ENCODE measurements around the gene GRIA1.

The GRIA1 gene

GRCh38 chr5:153780876-153781705, 290.6 kb downstream of the GRIA1 start:
- TF ChIP-seq, protein P1, sequence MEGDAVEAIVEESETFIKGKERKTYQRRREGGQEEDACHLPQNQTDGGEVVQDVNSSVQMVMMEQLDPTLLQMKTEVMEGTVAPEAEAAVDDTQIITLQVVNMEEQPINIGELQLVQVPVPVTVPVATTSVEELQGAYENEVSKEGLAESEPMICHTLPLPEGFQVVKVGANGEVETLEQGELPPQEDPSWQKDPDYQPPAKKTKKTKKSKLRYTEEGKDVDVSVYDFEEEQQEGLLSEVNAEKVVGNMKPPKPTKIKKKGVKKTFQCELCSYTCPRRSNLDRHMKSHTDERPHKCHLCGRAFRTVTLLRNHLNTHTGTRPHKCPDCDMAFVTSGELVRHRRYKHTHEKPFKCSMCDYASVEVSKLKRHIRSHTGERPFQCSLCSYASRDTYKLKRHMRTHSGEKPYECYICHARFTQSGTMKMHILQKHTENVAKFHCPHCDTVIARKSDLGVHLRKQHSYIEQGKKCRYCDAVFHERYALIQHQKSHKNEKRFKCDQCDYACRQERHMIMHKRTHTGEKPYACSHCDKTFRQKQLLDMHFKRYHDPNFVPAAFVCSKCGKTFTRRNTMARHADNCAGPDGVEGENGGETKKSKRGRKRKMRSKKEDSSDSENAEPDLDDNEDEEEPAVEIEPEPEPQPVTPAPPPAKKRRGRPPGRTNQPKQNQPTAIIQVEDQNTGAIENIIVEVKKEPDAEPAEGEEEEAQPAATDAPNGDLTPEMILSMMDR (IDR thresholded peaks at IDR 0.05; ENCODE audit: extremely low read depth, missing control alignments): no peak
- DNase-seq (ENCODE audit: low spot score): no peak

- DNase-seq (ENCODE audit: low spot score): no peak
- TF ChIP-seq, protein P1 (IDR thresholded peaks at IDR 0.05; ENCODE audit: extremely low read depth, missing control alignments): no peak
Observed at GRCh38 chr5:153782589-153783361, 292.3 kb downstream of the GRIA1 start.

DNA sequence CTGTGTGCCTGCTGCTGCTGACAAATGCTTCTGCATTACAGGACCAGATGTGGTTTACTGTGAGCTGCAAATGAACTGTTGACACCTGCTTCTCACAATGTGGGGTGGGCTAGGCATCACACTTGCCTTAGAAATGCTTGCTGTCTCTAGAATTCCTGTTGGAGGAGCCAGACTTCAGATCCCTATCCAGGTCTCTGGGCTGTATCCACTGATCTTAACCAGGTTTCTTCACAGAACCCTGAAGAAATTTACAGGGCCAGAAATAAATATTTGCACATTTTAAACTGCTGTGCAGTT, 292.8 kb downstream of the GRIA1 start:
- DNase-seq (ENCODE audit: low spot score): no peak
- TF ChIP-seq, protein P1 (IDR thresholded peaks at IDR 0.05; ENCODE audit: extremely low read depth, missing control alignments): no peak

- TF ChIP-seq, protein P1 (IDR thresholded peaks at IDR 0.05; ENCODE audit: extremely low read depth, missing control alignments): no peak
Observed at GRCh38 chr5:153784277-153784676, 293.8 kb downstream of the GRIA1 start.

DNA sequence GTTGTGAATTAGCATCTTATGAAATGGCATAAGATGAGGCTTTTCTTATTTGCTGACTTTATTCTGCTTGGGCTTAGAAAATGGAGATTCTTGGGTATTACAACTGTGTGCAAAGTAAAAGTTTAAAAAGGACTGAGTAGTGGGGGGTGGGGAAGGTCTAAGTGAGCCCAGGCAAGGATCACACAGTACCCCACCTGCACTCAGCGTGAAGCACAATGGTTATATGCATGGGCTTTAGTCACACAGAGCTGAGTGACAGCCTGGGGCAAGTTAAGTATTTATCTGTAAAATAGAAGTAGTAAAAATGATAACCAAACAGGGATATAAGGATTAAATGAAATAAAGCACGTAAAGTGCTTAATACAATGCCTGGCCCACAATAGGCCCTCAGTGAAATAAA, 300.9 kb downstream of the GRIA1 start:
- TF ChIP-seq, protein P1 (IDR thresholded peaks at IDR 0.05; ENCODE audit: extremely low read depth, missing control alignments): no peak
- DNase-seq (ENCODE audit: low spot score): no peak

More at GRCh38 chr5:153784277-153784676, 293.8 kb downstream of the GRIA1 start:
- DNase-seq (ENCODE audit: low spot score): no peak

DNA sequence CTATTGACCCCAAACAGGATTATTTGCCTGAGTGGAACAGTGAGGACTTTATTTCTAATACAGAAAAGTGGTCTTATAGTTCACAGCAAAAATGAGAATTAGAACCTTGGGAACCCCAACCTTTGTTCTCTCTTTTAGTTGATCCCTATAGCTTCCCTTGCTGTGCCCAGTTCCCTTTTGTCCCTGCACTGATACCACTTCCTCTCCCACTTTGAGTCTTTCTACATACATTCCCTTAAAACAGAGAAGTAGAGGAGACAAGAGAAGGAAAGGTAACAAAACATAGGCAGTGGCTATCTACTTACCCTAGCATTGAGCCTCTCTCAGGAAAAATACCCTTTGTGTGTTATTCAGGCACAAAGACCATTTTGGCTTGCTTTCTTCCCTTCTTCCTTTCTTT, 301.8 kb downstream of the GRIA1 start:
- DNase-seq (ENCODE audit: low spot score): no peak
- TF ChIP-seq, protein P1 (IDR thresholded peaks at IDR 0.05; ENCODE audit: extremely low read depth, missing control alignments): no peak

DNA sequence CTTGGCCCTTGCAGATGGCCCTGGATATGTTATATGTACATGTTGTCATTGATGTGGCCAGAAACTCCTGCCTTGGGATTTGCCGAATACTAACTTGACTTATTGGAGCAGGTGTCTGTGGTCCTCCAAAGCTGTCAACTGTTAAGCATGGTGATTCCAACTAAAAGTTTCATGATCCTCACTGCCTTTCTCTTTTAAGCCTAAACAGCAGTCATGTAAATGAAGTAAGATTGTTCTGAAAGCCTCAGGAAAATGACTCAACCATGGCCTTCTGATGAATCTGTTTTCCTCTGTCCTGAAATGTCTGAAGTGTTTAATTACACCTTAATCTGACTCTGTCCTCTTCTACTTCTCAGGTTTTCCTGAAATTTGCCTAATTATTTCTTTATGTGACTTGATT, 303.2 kb downstream of the GRIA1 start:
- DNase-seq (ENCODE audit: low spot score): no peak
- TF ChIP-seq, protein P1 (IDR thresholded peaks at IDR 0.05; ENCODE audit: extremely low read depth, missing control alignments): no peak
